ENCODE data around the gene ERICH6B.

DNA sequence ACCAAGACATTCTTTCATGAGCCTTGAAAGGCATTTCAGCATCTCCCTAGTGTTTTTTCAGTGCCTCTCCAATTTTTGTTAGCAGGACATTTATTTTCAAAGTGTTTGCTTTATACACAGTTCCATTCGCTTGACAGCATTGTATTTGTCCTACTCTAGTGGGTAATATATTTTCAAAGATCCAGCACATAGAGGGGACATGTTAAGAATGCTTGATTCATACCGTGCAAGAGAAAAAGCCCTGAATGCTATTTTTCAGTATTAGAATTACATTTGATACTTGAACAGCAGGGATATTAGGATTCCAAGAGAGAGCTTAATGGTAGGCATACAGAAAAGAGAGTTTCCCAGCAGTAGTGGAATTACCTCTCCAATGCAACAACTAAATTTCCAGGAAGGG is 21.3 kb downstream of the ERICH6B start:
- TF ChIP-seq, protein P1, sequence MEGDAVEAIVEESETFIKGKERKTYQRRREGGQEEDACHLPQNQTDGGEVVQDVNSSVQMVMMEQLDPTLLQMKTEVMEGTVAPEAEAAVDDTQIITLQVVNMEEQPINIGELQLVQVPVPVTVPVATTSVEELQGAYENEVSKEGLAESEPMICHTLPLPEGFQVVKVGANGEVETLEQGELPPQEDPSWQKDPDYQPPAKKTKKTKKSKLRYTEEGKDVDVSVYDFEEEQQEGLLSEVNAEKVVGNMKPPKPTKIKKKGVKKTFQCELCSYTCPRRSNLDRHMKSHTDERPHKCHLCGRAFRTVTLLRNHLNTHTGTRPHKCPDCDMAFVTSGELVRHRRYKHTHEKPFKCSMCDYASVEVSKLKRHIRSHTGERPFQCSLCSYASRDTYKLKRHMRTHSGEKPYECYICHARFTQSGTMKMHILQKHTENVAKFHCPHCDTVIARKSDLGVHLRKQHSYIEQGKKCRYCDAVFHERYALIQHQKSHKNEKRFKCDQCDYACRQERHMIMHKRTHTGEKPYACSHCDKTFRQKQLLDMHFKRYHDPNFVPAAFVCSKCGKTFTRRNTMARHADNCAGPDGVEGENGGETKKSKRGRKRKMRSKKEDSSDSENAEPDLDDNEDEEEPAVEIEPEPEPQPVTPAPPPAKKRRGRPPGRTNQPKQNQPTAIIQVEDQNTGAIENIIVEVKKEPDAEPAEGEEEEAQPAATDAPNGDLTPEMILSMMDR (IDR thresholded peaks at IDR 0.05; ENCODE audit: borderline replicate concordance, extremely low read depth, low read length, poor library complexity, severe bottlenecking) = no peak
- no peak for TF ChIP-seq EZH2 (IDR thresholded peaks at IDR 0.05; ENCODE audit: borderline replicate concordance, low read depth, low read length, severe bottlenecking)

Measured in DND-41 (cell line).